GM12878 (cell line): ENCODE measurements around the gene EFCAB11. TPM values are rescaled to one million over a fixed set of nuclear protein-coding genes. Genes with fewer than 3 reads are reported as not detected.

ENCODE experiments used
- ATAC-seq: fragments of 200-7000 bp; cut with Tn5 transposase; 3 replicates; pipeline ENCODE4 v1.9.1; 2020; ENCODE audit warnings: mild to moderate bottlenecking, moderate library complexity
- BruUV-seq: library from RNA; stranded (reverse); fragments of 400-500 nt; replicated peaks from 2 replicates; lab custom pipeline; 2021; lab: Mats Ljungman, UMichigan
- CTCF ChIA-PET: fragments of 300-600 bp; sonication (Branson Sonifier 250); formaldehyde crosslinking; extraction: SDS; loops from one replicate; lab custom pipeline; 2021; ENCODE audit warnings: inconsistent platforms; lab: Yijun Ruan, JAX
- POLR2A ChIA-PET: fragments of 350-600 bp; formaldehyde crosslinking; extraction: SDS; loops from one replicate; lab custom pipeline; 2021; ENCODE audit warnings: inconsistent platforms; lab: Charles Lee
- RAD21 ChIA-PET: fragments of 300-600 bp; sonication (Branson Sonifier 250); formaldehyde crosslinking; loops from one replicate; lab custom pipeline; 2023; ENCODE audit warnings: antibody characterized with exemption; ENCODE audit not compliant: unreplicated experiment; lab: Charles Lee
- SMC1A ChIA-PET: fragments of 300-600 bp; sonication (Branson Sonifier 250); formaldehyde crosslinking; loops from one replicate; lab custom pipeline; 2023; ENCODE audit not compliant: unreplicated experiment, uncharacterized antibody; lab: Charles Lee
- DNase-seq: peaks from one replicate; pipeline ENCODE4 v3.0.0-alpha.2; 2011; ENCODE audit warnings: low read depth, low spot score
- FAIRE-seq: peaks from 3 replicates; lab custom pipeline; 2011; peaks lifted over from hg19 to GRCh38; lab: Jason Lieb, UNC
- H2AFZ ChIP-seq: 2 replicates; pipeline ENCODE4 v1.6.0; 2011; ENCODE audit warnings: low read depth, low read length, control low read depth; ENCODE audit not compliant: control insufficient read depth
- H3K27ac ChIP-seq: 2 replicates; pipeline ENCODE4 v1.5.1; 2011; ENCODE audit warnings: control low read depth; ENCODE audit not compliant: control insufficient read depth, insufficient read depth
- H3K27me3 ChIP-seq, 2 experiments: replicated peaks in 1 of 2; 2 replicates each; pipeline versions ENCODE4 v1.6.0 to v1.6.1; 2011; ENCODE audit warnings: low read length in 1 of 2; ENCODE audit not compliant: control insufficient read depth in 2 of 2, insufficient read depth in 2 of 2
- H3K36me3 ChIP-seq, 2 experiments: 2 replicates each; pipeline ENCODE4 v1.5.1; 2011; ENCODE audit warnings: low read length in 1 of 2; ENCODE audit not compliant: control insufficient read depth in 2 of 2, insufficient read depth in 2 of 2
- H3K4me1 ChIP-seq: 2 replicates; pipeline ENCODE4 v1.6.1; 2011; ENCODE audit warnings: mild to moderate bottlenecking, low read length, moderate library complexity, mixed read lengths; ENCODE audit not compliant: control insufficient read depth, insufficient read depth
- H3K4me2 ChIP-seq: 2 replicates; pipeline ENCODE4 v1.6.0; 2011; ENCODE audit warnings: control low read depth; ENCODE audit not compliant: control insufficient read depth, insufficient read depth
- H3K4me3 ChIP-seq: fragments of 200-600 bp; sonication (generic); 2 replicates; pipeline ENCODE4 v1.5.1; 2016
- H3K79me2 ChIP-seq: 2 replicates; pipeline ENCODE4 v1.6.0; 2011; ENCODE audit warnings: low read length; ENCODE audit not compliant: control insufficient read depth, insufficient read depth
- H3K9ac ChIP-seq: 2 replicates; pipeline ENCODE4 v1.8.0; 2011; ENCODE audit warnings: low read length, control low read depth, mixed read lengths; ENCODE audit not compliant: control insufficient read depth, insufficient read depth
- H3K9me3 ChIP-seq: replicated peaks from 3 replicates; pipeline ENCODE4 v1.5.1; 2011; ENCODE audit warnings: mild to moderate bottlenecking, low read length; ENCODE audit not compliant: control insufficient read depth, insufficient read depth
- H4K20me1 ChIP-seq: 2 replicates; pipeline ENCODE4 v1.6.0; 2011; ENCODE audit not compliant: control insufficient read depth, insufficient read depth
- KDM1A ChIP-seq: fragments of 200-600 bp; sonication (generic); IDR thresholded peaks from 2 replicates; pipeline ENCODE4 v1.6.1; 2016; ENCODE audit warnings: borderline replicate concordance
- SIX5 ChIP-seq: IDR thresholded peaks from 2 replicates; pipeline ENCODE4 v1.6.1; 2011; ENCODE audit warnings: mild to moderate bottlenecking, low read depth, low read length, moderate library complexity; ENCODE audit not compliant: severe bottlenecking
- SMARCA5 ChIP-seq: fragments of 450-650 bp; IDR thresholded peaks from 2 replicates; pipeline ENCODE4 v1.6.1; 2017; ENCODE audit warnings: mild to moderate bottlenecking
- STAT3 ChIP-seq: IDR thresholded peaks from 2 replicates; pipeline ENCODE4 v1.6.1; 2011; ENCODE audit warnings: low read depth, low read length, improper control_type of control experiment
- TARDBP ChIP-seq: IDR thresholded peaks from 2 replicates; pipeline ENCODE4 v1.6.1; 2016; ENCODE audit warnings: borderline replicate concordance
- YY1 ChIP-seq: IDR thresholded peaks from 2 replicates; pipeline ENCODE4 v1.6.1; 2011; ENCODE audit warnings: low read depth, mild to moderate bottlenecking, low read length
- WGBS: methylation state at CpG from one replicate; pipeline ENCODE4 v1.1.6; 2016; ENCODE audit warnings: low lambda C conversion rate; ENCODE audit not compliant: insufficient replicate concordance, insufficient coverage; ENCODE audit errors: missing lambda C conversion rate; 5-methylcytosine and 5-hydroxymethylcytosine counted together
- in situ Hi-C: fragments of 300-500 bp; cut with MboI; formaldehyde crosslinking; loops from 9 replicates; pipeline ENCODE4 v1.14.3; 2018; ENCODE audit warnings: mixed read lengths
- intact Hi-C: fragments of 100-400 bp; cut with micrococcal nuclease; formaldehyde crosslinking; loops from one replicate; pipeline ENCODE4 v1.14.2; 2022; ENCODE audit not compliant: unreplicated experiment
- polyA plus RNA-seq, 11 experiments: library from polyadenylated mRNA; depleted of rRNA in 4 of 11; unstranded in 6 of 11; stranded (reverse) in 5 of 11; fragments of >200 nt; fragmentation: Nextera tagmentation in 4 of 11; fragmentation: Illumina TruSeq in 1 of 11; extraction: Ambion mirVana in 4 of 11; extraction: Trizol in 1 of 11; gene quantifications; 1 replicate in 1 of 11; 2 replicates in 10 of 11; pipeline versions ENCODE4 v1.2.1 to v1.2.3, GENCODE V29; 2011 to 2016; ENCODE audit warnings: inconsistent platforms in 2 of 11, missing spikeins in 2 of 11, low read depth in 1 of 11
- total RNA-seq, 4 experiments: library from RNA; depleted of rRNA in 3 of 4; stranded (reverse); fragments of >200 nt in 3 of 4; fragmentation: Illumina TruSeq in 1 of 4; extraction: Trizol in 1 of 4; gene quantifications; 2 replicates each; pipeline versions ENCODE4 v1.2.1 to v1.2.3, GENCODE V29; 2013 to 2021
- TF ChIP-seq, protein P1 (sequence below), 3 experiments: IDR thresholded peaks in 2 of 3; conservative IDR thresholded peaks in 1 of 3; 2 replicates each; pipeline ENCODE4 v1.5.1; 2011; ENCODE audit warnings: low read depth in 3 of 3, low read length in 3 of 3, mild to moderate bottlenecking in 3 of 3, control low read depth in 2 of 3, moderate library complexity in 2 of 3, inconsistent platforms in 1 of 3, mixed read lengths in 1 of 3; ENCODE audit not compliant: control insufficient read depth in 2 of 3, insufficient read depth in 1 of 3; ENCODE audit errors: extremely low read depth in 1 of 3

Gene EFCAB11
- total and polyA plus RNA-seq, 10 of the 15 experiments (the other 5 are each of a cell fraction or from before 2014, with no cell fraction given), result 8.6 to 37.4 (median 18.0) TPM

DNA sequence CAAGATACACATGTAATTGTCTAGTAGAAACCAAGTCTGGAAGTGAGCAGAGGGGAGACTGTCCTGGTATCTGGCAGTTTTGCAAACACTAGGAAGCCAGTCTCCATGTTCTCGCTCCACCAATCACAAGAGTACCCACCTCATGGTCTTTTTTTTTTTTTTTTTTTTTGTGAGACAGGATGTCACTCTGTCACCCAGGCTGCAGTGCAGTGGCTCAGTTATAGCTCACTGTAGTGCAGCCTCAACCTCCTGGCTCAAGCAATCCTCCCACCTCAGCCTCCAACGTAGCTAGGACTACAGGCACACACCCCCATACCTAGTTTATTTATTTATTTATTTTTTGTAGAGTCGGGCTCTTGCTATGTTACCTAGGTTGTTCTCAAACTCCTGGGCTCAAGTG lies 189.2 kb downstream of the EFCAB11 start:
- no peak overlapping the region for H3K27ac ChIP-seq
- FAIRE-seq (no peak), ATAC-seq (no peak), DNase-seq (no peak)
- no peaks in the 10 kb centered on the region; the same call in 2 of the 3 replicates for H3K9me3 ChIP-seq
- H3K4me1 ChIP-seq, result peaks cover 16% of the 10 kb centered on the region
- ChIA-PET CTCF (interaction anchor here (1.0 to 2.8 kb wide), 3 partner anchors 124 to 724 kb away, joined by 3 to 12 read pairs (median 3); no protein-coding TSS in a partner anchor), SMC1A (interaction anchor here (2.5 kb wide), 1 partner anchor 724 kb away, joined by 11 read pairs; no protein-coding TSS in a partner anchor), POLR2A (interaction anchor here (0.8 kb wide), 1 partner anchor 334 kb away, joined by 3 read pairs; no protein-coding TSS in a partner anchor), RAD21 (interaction anchor here (1.2 to 1.3 kb wide), 2 partner anchors 461 to 588 kb away, joined by 3 to 6 read pairs; no protein-coding TSS in a partner anchor)
- no peaks in the 10 kb centered on the region for H4K20me1 ChIP-seq
- no peaks in the 10 kb centered on the region for H3K79me2 ChIP-seq
- H3K9ac ChIP-seq, result no peak overlapping the region
- TF ChIP-seq KDM1A (no peak), SMARCA5 (no peak), SIX5 (no peak), STAT3 (no peak), TARDBP (no peak), YY1 (no peak)
- TF ChIP-seq, protein P1, sequence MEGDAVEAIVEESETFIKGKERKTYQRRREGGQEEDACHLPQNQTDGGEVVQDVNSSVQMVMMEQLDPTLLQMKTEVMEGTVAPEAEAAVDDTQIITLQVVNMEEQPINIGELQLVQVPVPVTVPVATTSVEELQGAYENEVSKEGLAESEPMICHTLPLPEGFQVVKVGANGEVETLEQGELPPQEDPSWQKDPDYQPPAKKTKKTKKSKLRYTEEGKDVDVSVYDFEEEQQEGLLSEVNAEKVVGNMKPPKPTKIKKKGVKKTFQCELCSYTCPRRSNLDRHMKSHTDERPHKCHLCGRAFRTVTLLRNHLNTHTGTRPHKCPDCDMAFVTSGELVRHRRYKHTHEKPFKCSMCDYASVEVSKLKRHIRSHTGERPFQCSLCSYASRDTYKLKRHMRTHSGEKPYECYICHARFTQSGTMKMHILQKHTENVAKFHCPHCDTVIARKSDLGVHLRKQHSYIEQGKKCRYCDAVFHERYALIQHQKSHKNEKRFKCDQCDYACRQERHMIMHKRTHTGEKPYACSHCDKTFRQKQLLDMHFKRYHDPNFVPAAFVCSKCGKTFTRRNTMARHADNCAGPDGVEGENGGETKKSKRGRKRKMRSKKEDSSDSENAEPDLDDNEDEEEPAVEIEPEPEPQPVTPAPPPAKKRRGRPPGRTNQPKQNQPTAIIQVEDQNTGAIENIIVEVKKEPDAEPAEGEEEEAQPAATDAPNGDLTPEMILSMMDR (IDR thresholded peaks at IDR 0.05 in 2 of 3, conservative IDR thresholded peaks at IDR 0.05 in 1 of 3; ENCODE audit: control insufficient read depth in 2 of 3, extremely low read depth in 1 of 3, insufficient read depth in 1 of 3, low read depth in 3 of 3, low read length in 3 of 3), result no peak
- H3K36me3 ChIP-seq, result no peaks in the 10 kb centered on the region
- H3K4me3 ChIP-seq, result no peak overlapping the region
- H3K4me2 ChIP-seq, result no peak overlapping the region
- intact Hi-C loops, result loop anchor here (5.0 kb wide), 4 partner anchors 148 to 738 kb away; no protein-coding TSS in a partner anchor
- H2AFZ ChIP-seq, result no peak overlapping the region
- no TSS peak for BruUV-seq
- in situ Hi-C loops, result loop anchor here (25.0 kb wide), 1 partner anchor 728 kb away; no protein-coding TSS in a partner anchor
- WGBS, result 96% methylated on average over 3 of the region's 3 CpGs
- H3K27me3 ChIP-seq, result no peaks in the 10 kb centered on the region
